VCaP (cell line): ENCODE measurements around the gene BICD1.

Source experiments
- H3K27ac ChIP-seq: fragments of 450-650 bp; 2 replicates; pipeline ENCODE4 v1.5.1; 2017
- CTCF ChIP-seq: fragments of 450-650 bp; conservative IDR thresholded peaks from 2 replicates; pipeline ENCODE4 v1.5.1; 2017; ENCODE audit warnings: mild to moderate bottlenecking, moderate library complexity

Gene BICD1

GRCh38 chr12:32140877-32141276, 34.2 kb downstream of the BICD1 start:
- TF ChIP-seq CTCF: no peak
- no peak overlapping the region for H3K27ac ChIP-seq

GRCh38 chr12:32145096-32145495, 38.4 kb downstream of the BICD1 start:
- no peak overlapping the region for H3K27ac ChIP-seq
- TF ChIP-seq CTCF: no peak

- TF ChIP-seq CTCF: no peak
- no peak overlapping the region for H3K27ac ChIP-seq
Measured at GRCh38 chr12:32146074-32146873, 39.6 kb downstream of the BICD1 start.

- no peak overlapping the region for H3K27ac ChIP-seq
- TF ChIP-seq CTCF: no peak
Measured at GRCh38 chr12:32148372-32148771, 41.7 kb downstream of the BICD1 start.

GRCh38 chr12:32149489-32149888, 42.8 kb downstream of the BICD1 start:
- H3K27ac ChIP-seq: no peak overlapping the region
- TF ChIP-seq CTCF: no peak

GRCh38 chr12:32151086-32151485, 44.4 kb downstream of the BICD1 start:
- TF ChIP-seq CTCF: no peak
- H3K27ac ChIP-seq: no peak overlapping the region

- TF ChIP-seq CTCF: no peak
Measured at GRCh38 chr12:32151552-32151951, 44.9 kb downstream of the BICD1 start.

More at GRCh38 chr12:32151552-32151951, 44.9 kb downstream of the BICD1 start:
- H3K27ac ChIP-seq: no peak overlapping the region
